DOHH2 (cell line): ENCODE results near the gene CILP.
"Not testable (repeated sequence)": the region's sequence is repeated elsewhere in the genome, so short reads cannot be mapped to it uniquely, and the experiment has no call there.

Experiments
- H3F3A ChIP-seq: fragments of 200-600 bp; sonication (generic), shearing (Covaris generic); 2 replicates; pipeline ENCODE4 v1.6.0; 2016; ENCODE audit warnings: antibody characterized with exemption, mild to moderate bottlenecking; ENCODE audit not compliant: control insufficient read depth, insufficient read depth
- H3K27ac ChIP-seq: fragments of 200-600 bp; sonication (generic); 2 replicates; pipeline ENCODE4 v1.5.1; 2014; ENCODE audit warnings: low read depth, mild to moderate bottlenecking, low read length, moderate library complexity
- H3K27me3 ChIP-seq: fragments of 200-600 bp; sonication (generic); 2 replicates; pipeline ENCODE4 v1.6.1; 2014; ENCODE audit warnings: mild to moderate bottlenecking, low read length, mixed read lengths; ENCODE audit not compliant: control insufficient read depth
- H3K36me3 ChIP-seq: fragments of 200-600 bp; sonication (generic); 2 replicates; pipeline ENCODE4 v1.6.1; 2014; ENCODE audit warnings: mild to moderate bottlenecking, low read length, moderate library complexity, mixed read lengths; ENCODE audit not compliant: control insufficient read depth
- H3K4me1 ChIP-seq: fragments of 200-600 bp; sonication (generic); 2 replicates; pipeline ENCODE4 v1.6.1; 2014; ENCODE audit warnings: mild to moderate bottlenecking, low read length, mixed read lengths; ENCODE audit not compliant: control insufficient read depth
- H3K4me2 ChIP-seq: fragments of 200-600 bp; sonication (generic); 2 replicates; pipeline ENCODE4 v1.6.0; 2014; ENCODE audit warnings: mild to moderate bottlenecking, low read length, moderate library complexity
- H3K4me3 ChIP-seq: fragments of 200-600 bp; sonication (generic); 2 replicates; pipeline ENCODE4 v1.5.1; 2014; ENCODE audit warnings: mild to moderate bottlenecking, low read length, mixed read lengths
- H3K79me2 ChIP-seq: fragments of 200-600 bp; sonication (generic); 2 replicates; pipeline ENCODE4 v1.6.1; 2014; ENCODE audit warnings: mild to moderate bottlenecking, low read length, mixed read lengths; ENCODE audit not compliant: control insufficient read depth
- H3K9me2 ChIP-seq: fragments of 200-600 bp; sonication (generic); replicated peaks from 2 replicates; pipeline ENCODE4 v1.6.1; 2014; ENCODE audit warnings: mild to moderate bottlenecking, low read length, mixed read lengths; ENCODE audit not compliant: control insufficient read depth
- H3K9me3 ChIP-seq: fragments of 200-600 bp; sonication (generic); 2 replicates; pipeline ENCODE4 v1.6.1; 2014; ENCODE audit warnings: antibody characterized with exemption, low read length, mixed read lengths; ENCODE audit not compliant: control insufficient read depth, insufficient read depth
- H4K20me1 ChIP-seq: fragments of 200-600 bp; sonication (generic); 2 replicates; pipeline ENCODE4 v1.6.0; 2014; ENCODE audit warnings: low read depth, mild to moderate bottlenecking, antibody characterized with exemption, low read length, moderate library complexity; ENCODE audit not compliant: control insufficient read depth, insufficient read depth
- EZH2phosphoT487 ChIP-seq: fragments of 200-600 bp; sonication (generic); IDR thresholded peaks from 2 replicates; pipeline ENCODE4 v1.6.1; 2017; ENCODE audit warnings: borderline replicate concordance, mild to moderate bottlenecking, antibody characterized with exemption, low read length, moderate library complexity, mixed read lengths
- TF ChIP-seq, protein P1 (sequence below): fragments of 200-600 bp; sonication (generic); IDR thresholded peaks from one replicate; pipeline ENCODE4 v1.5.1; 2014; ENCODE audit warnings: antibody characterized with exemption, mild to moderate bottlenecking, low read depth, low read length; ENCODE audit not compliant: poor library complexity, severe bottlenecking

The CILP gene

DNA sequence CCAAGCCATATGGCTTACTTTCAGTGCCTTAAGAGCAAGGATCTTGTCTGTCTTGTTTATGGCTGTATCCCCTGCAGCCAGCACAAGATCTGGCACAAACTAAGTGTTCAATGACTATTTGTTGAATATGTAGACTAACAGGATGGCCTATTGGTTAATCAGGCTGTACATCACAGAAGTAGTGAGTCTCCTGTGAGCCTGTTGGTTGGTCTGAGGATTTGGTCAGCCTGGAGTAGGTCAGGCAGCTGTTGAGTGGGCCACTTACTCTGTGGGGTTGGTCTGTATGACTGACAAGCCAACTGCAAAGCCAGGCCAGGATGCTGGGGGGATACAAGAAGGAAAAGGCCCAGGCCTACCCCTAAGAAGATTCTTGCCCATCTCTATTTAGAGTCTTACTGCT is 33.4 kb upstream of the CILP start:
- Histone ChIP-seq H3K9me3 (no peaks in the 10 kb centered on the region), H3K27ac (no peak overlapping the region), H3F3A (peaks cover 17% of the 10 kb centered on the region), H3K27me3 (no peaks in the 10 kb centered on the region), H3K9me2 (no peaks in the 10 kb centered on the region), H3K4me2 (no peak overlapping the region), H3K4me1 (peaks cover 11% of the 10 kb centered on the region), H3K36me3 (no peaks in the 10 kb centered on the region), H3K79me2 (no peaks in the 10 kb centered on the region), H4K20me1 (no peaks in the 10 kb centered on the region), H3K4me3 (no peak overlapping the region)
- TF ChIP-seq, protein P1, sequence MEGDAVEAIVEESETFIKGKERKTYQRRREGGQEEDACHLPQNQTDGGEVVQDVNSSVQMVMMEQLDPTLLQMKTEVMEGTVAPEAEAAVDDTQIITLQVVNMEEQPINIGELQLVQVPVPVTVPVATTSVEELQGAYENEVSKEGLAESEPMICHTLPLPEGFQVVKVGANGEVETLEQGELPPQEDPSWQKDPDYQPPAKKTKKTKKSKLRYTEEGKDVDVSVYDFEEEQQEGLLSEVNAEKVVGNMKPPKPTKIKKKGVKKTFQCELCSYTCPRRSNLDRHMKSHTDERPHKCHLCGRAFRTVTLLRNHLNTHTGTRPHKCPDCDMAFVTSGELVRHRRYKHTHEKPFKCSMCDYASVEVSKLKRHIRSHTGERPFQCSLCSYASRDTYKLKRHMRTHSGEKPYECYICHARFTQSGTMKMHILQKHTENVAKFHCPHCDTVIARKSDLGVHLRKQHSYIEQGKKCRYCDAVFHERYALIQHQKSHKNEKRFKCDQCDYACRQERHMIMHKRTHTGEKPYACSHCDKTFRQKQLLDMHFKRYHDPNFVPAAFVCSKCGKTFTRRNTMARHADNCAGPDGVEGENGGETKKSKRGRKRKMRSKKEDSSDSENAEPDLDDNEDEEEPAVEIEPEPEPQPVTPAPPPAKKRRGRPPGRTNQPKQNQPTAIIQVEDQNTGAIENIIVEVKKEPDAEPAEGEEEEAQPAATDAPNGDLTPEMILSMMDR = no peak
- no peak for TF ChIP-seq EZH2phosphoT487

DNA sequence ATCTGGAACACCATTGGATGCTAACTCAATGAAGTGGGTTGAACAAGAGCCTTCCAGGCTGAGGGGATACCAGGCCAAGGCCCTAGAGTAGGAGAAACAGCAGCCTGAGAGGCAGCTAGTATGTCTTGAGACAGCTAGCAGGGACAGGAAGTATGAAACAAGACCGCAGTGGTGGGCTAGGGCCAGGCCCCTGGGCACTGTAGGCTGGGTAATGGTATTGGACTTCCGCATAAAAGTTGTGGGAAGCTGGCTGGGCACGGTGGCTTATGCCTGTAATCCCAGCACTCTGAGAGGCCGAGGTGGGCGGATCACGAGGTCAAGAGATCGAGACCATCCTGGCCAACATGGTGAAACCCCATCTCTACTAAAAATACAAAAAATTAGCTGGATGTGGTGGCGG is 25.2 kb upstream of the CILP start:
- not testable (repeated sequence) for H3K27ac ChIP-seq, H3K36me3 ChIP-seq, H3K4me3 ChIP-seq, H3K4me2 ChIP-seq, H3K9me3 ChIP-seq, H4K20me1 ChIP-seq, H3K79me2 ChIP-seq, H3K27me3 ChIP-seq, H3F3A ChIP-seq, H3K9me2 ChIP-seq
- peaks cover 14% of the 10 kb centered on the region for H3K4me1 ChIP-seq

DNA sequence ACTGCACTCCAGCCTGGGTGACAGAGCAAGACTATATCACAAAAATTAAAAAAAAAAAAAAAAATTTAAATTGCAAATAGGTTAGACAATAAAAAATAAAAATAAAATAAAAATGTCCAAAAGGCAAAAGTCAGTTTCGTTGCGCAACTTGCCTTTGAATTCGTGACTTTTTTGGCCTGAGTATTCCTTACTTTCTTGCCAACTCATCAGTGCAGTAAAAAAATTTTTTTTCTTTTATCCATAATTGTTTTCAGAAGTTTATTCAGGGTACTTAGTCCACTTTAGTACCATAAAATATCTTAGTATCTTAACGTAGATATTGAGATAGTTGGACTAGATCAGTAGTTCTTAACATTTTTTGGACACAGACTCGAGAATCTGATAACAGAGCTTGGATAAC is 22.4 kb upstream of the CILP start:
- H3K9me2 ChIP-seq = no peaks in the 10 kb centered on the region
- no peaks in the 10 kb centered on the region; the same call in 1 of the 2 replicates for H3F3A ChIP-seq
- H3K4me1 ChIP-seq = 0 out of 2 replicates have a peak, but pooled peaks cover 3% of the 10 kb centered on the region
- H3K4me3 ChIP-seq = no peak overlapping the region
- no peaks in the 10 kb centered on the region for H4K20me1 ChIP-seq
- TF ChIP-seq, protein P1 = no peak
- TF ChIP-seq EZH2phosphoT487 = no peak
- H3K27ac ChIP-seq = no peak overlapping the region
- no peaks in the 10 kb centered on the region for H3K9me3 ChIP-seq
- H3K4me2 ChIP-seq = no peak overlapping the region
- no peaks in the 10 kb centered on the region for H3K79me2 ChIP-seq
- H3K27me3 ChIP-seq = no peaks in the 10 kb centered on the region
- H3K36me3 ChIP-seq = no peaks in the 10 kb centered on the region

DNA sequence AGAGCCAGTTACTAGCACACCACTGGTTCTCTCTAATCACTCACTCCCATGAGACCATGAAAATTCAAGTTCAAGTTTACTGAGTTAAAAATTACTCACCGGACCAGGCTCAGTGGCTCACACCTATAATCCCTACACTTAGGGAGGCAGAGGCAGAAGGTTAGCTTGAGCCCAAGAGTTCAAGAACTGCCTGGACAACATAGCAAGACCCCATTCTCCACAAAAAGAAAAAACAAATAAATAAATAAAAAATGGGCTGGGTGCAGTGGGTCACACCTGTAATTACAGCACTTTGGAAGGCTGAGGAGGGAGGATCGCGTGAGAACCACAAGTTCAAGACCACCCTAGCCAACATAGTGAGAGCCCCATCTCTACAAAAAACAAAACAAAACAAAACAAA is 21.2 kb upstream of the CILP start:
- no peaks in the 10 kb centered on the region for H3K79me2 ChIP-seq
- H3K36me3 ChIP-seq = no peaks in the 10 kb centered on the region
- no peak overlapping the region for H3K4me3 ChIP-seq
- H3K9me2 ChIP-seq = no peaks in the 10 kb centered on the region
- H3K9me3 ChIP-seq = no peaks in the 10 kb centered on the region
- no peak for TF ChIP-seq EZH2phosphoT487
- TF ChIP-seq, protein P1 = no peak
- no peak overlapping the region for H3K27ac ChIP-seq
- H4K20me1 ChIP-seq = no peaks in the 10 kb centered on the region
- no peaks in the 10 kb centered on the region for H3F3A ChIP-seq
- H3K27me3 ChIP-seq = no peaks in the 10 kb centered on the region
- no peak overlapping the region for H3K4me2 ChIP-seq
- 0 out of 2 replicates have a peak, but pooled peaks cover 2% of the 10 kb centered on the region for H3K4me1 ChIP-seq
